GM12878 (cell line): ENCODE data around the gene MESP2. TPM values are rescaled to one million over a fixed set of nuclear protein-coding genes. Genes with fewer than 3 reads are reported as not detected.

Experiments
- ATAC-seq: fragments of 200-7000 bp; cut with Tn5 transposase; 3 replicates; pipeline ENCODE4 v1.9.1; 2020; ENCODE audit warnings: mild to moderate bottlenecking, moderate library complexity
- BruUV-seq: library from RNA; stranded (reverse); fragments of 400-500 nt; replicated peaks from 2 replicates; lab custom pipeline; 2021; lab: Mats Ljungman, UMichigan
- CTCF ChIA-PET: fragments of 300-600 bp; sonication (Branson Sonifier 250); formaldehyde crosslinking; extraction: SDS; loops from one replicate; lab custom pipeline; 2021; ENCODE audit warnings: inconsistent platforms; lab: Yijun Ruan, JAX
- POLR2A ChIA-PET: fragments of 350-600 bp; formaldehyde crosslinking; extraction: SDS; loops from one replicate; lab custom pipeline; 2021; ENCODE audit warnings: inconsistent platforms; lab: Charles Lee
- RAD21 ChIA-PET: fragments of 300-600 bp; sonication (Branson Sonifier 250); formaldehyde crosslinking; loops from one replicate; lab custom pipeline; 2023; ENCODE audit warnings: antibody characterized with exemption; ENCODE audit not compliant: unreplicated experiment; lab: Charles Lee
- SMC1A ChIA-PET: fragments of 300-600 bp; sonication (Branson Sonifier 250); formaldehyde crosslinking; loops from one replicate; lab custom pipeline; 2023; ENCODE audit not compliant: unreplicated experiment, uncharacterized antibody; lab: Charles Lee
- DNase-seq: peaks from one replicate; pipeline ENCODE4 v3.0.0-alpha.2; 2011; ENCODE audit warnings: low read depth, low spot score
- FAIRE-seq: peaks from 3 replicates; lab custom pipeline; 2011; peaks lifted over from hg19 to GRCh38; lab: Jason Lieb, UNC
- H2AFZ ChIP-seq: 2 replicates; pipeline ENCODE4 v1.6.0; 2011; ENCODE audit warnings: low read depth, low read length, control low read depth; ENCODE audit not compliant: control insufficient read depth
- H3K27ac ChIP-seq: 2 replicates; pipeline ENCODE4 v1.5.1; 2011; ENCODE audit warnings: control low read depth; ENCODE audit not compliant: control insufficient read depth, insufficient read depth
- H3K27me3 ChIP-seq, 2 experiments: replicated peaks in 1 of 2; 2 replicates each; pipeline versions ENCODE4 v1.6.0 to v1.6.1; 2011; ENCODE audit warnings: low read length in 1 of 2; ENCODE audit not compliant: control insufficient read depth in 2 of 2, insufficient read depth in 2 of 2
- H3K36me3 ChIP-seq, 2 experiments: 2 replicates each; pipeline ENCODE4 v1.5.1; 2011; ENCODE audit warnings: low read length in 1 of 2; ENCODE audit not compliant: control insufficient read depth in 2 of 2, insufficient read depth in 2 of 2
- H3K4me1 ChIP-seq: 2 replicates; pipeline ENCODE4 v1.6.1; 2011; ENCODE audit warnings: mild to moderate bottlenecking, low read length, moderate library complexity, mixed read lengths; ENCODE audit not compliant: control insufficient read depth, insufficient read depth
- H3K4me2 ChIP-seq: 2 replicates; pipeline ENCODE4 v1.6.0; 2011; ENCODE audit warnings: control low read depth; ENCODE audit not compliant: control insufficient read depth, insufficient read depth
- H3K4me3 ChIP-seq: fragments of 200-600 bp; sonication (generic); 2 replicates; pipeline ENCODE4 v1.5.1; 2016
- H3K79me2 ChIP-seq: 2 replicates; pipeline ENCODE4 v1.6.0; 2011; ENCODE audit warnings: low read length; ENCODE audit not compliant: control insufficient read depth, insufficient read depth
- H3K9ac ChIP-seq: 2 replicates; pipeline ENCODE4 v1.8.0; 2011; ENCODE audit warnings: low read length, control low read depth, mixed read lengths; ENCODE audit not compliant: control insufficient read depth, insufficient read depth
- H3K9me3 ChIP-seq: replicated peaks from 3 replicates; pipeline ENCODE4 v1.5.1; 2011; ENCODE audit warnings: mild to moderate bottlenecking, low read length; ENCODE audit not compliant: control insufficient read depth, insufficient read depth
- H4K20me1 ChIP-seq: 2 replicates; pipeline ENCODE4 v1.6.0; 2011; ENCODE audit not compliant: control insufficient read depth, insufficient read depth
- ASH2L ChIP-seq: fragments of 300-600, 200-600 bp; sonication (generic); IDR thresholded peaks from 2 replicates; pipeline ENCODE4 v1.6.1; 2017; ENCODE audit warnings: low read depth, mild to moderate bottlenecking, borderline replicate concordance
- CBX5 ChIP-seq: sonication (generic); IDR thresholded peaks from 2 replicates; pipeline ENCODE4 v1.6.1; 2016; ENCODE audit warnings: low read depth, moderate library complexity, mild to moderate bottlenecking, inconsistent platforms
- CEBPB ChIP-seq, 2 experiments: fragments of 150-350 bp in 1 of 2; IDR thresholded peaks; 2 replicates each; pipeline ENCODE4 v1.6.1; 2012 to 2014; ENCODE audit warnings: low read depth in 2 of 2, low read length in 2 of 2, borderline replicate concordance in 1 of 2, inconsistent platforms in 1 of 2
- CHD4 ChIP-seq: fragments of 200-600 bp; sonication (generic); IDR thresholded peaks from 2 replicates; pipeline ENCODE4 v1.6.1; 2016; ENCODE audit warnings: mild to moderate bottlenecking
- MEF2A ChIP-seq: IDR thresholded peaks from 2 replicates; pipeline ENCODE4 v1.6.1; 2011; ENCODE audit warnings: low read depth, mild to moderate bottlenecking, low read length, moderate library complexity; ENCODE audit not compliant: insufficient read depth
- NFYA ChIP-seq: IDR thresholded peaks from 2 replicates; pipeline ENCODE4 v1.6.1; 2011; ENCODE audit warnings: low read depth, mild to moderate bottlenecking, low read length, improper control_type of control experiment, borderline replicate concordance
- NR2C2 ChIP-seq: IDR thresholded peaks from 2 replicates; pipeline ENCODE4 v1.6.1; 2011; ENCODE audit warnings: borderline replicate concordance, low read depth; ENCODE audit not compliant: control insufficient read depth, insufficient read length
- NRF1 ChIP-seq: conservative IDR thresholded peaks from 2 replicates; pipeline ENCODE4 v1.6.1; 2011; ENCODE audit warnings: mild to moderate bottlenecking, low read depth, low read length, improper control_type of control experiment
- POLR2A ChIP-seq: IDR thresholded peaks from 2 replicates; pipeline ENCODE4 v1.6.1; 2011; ENCODE audit warnings: low read depth, mild to moderate bottlenecking, low read length
- PRDM15 ChIP-seq: fragments of 450-650 bp; formaldehyde crosslinking; IDR thresholded peaks from 2 replicates; pipeline ENCODE4 v1.4.0; 2020; ENCODE audit warnings: mild to moderate bottlenecking, moderate library complexity
- TBL1XR1 ChIP-seq: IDR thresholded peaks from 2 replicates; pipeline ENCODE4 v1.6.1; 2012; ENCODE audit warnings: low read depth, low read length, improper control_type of control experiment
- ZBTB4 ChIP-seq: fragments of 450-650 bp; formaldehyde crosslinking; IDR thresholded peaks from 2 replicates; pipeline ENCODE4 v1.4.0; 2022; ENCODE audit warnings: mild to moderate bottlenecking, moderate library complexity
- ZSCAN29 ChIP-seq: fragments of 450-650 bp; IDR thresholded peaks from 2 replicates; pipeline ENCODE4 v1.6.1; 2017; ENCODE audit warnings: mild to moderate bottlenecking, moderate library complexity
- WGBS: methylation state at CpG from one replicate; pipeline ENCODE4 v1.1.6; 2016; ENCODE audit warnings: low lambda C conversion rate; ENCODE audit not compliant: insufficient replicate concordance, insufficient coverage; ENCODE audit errors: missing lambda C conversion rate; 5-methylcytosine and 5-hydroxymethylcytosine counted together
- in situ Hi-C: fragments of 300-500 bp; cut with MboI; formaldehyde crosslinking; loops from 9 replicates; pipeline ENCODE4 v1.14.3; 2018; ENCODE audit warnings: mixed read lengths
- intact Hi-C: fragments of 100-400 bp; cut with micrococcal nuclease; formaldehyde crosslinking; loops from one replicate; pipeline ENCODE4 v1.14.2; 2022; ENCODE audit not compliant: unreplicated experiment
- polyA plus RNA-seq, 11 experiments: library from polyadenylated mRNA; depleted of rRNA in 4 of 11; unstranded in 6 of 11; stranded (reverse) in 5 of 11; fragments of >200 nt; fragmentation: Nextera tagmentation in 4 of 11; fragmentation: Illumina TruSeq in 1 of 11; extraction: Ambion mirVana in 4 of 11; extraction: Trizol in 1 of 11; gene quantifications; 1 replicate in 1 of 11; 2 replicates in 10 of 11; pipeline versions ENCODE4 v1.2.1 to v1.2.3, GENCODE V29; 2011 to 2016; ENCODE audit warnings: inconsistent platforms in 2 of 11, missing spikeins in 2 of 11, low read depth in 1 of 11
- total RNA-seq, 4 experiments: library from RNA; depleted of rRNA in 3 of 4; stranded (reverse); fragments of >200 nt in 3 of 4; fragmentation: Illumina TruSeq in 1 of 4; extraction: Trizol in 1 of 4; gene quantifications; 2 replicates each; pipeline versions ENCODE4 v1.2.1 to v1.2.3, GENCODE V29; 2013 to 2021

Gene MESP2
- total and polyA plus RNA-seq, 10 of the 15 experiments (the other 5 are each of a cell fraction or from before 2014, with no cell fraction given), result 0.04 TPM; not detected in 9

- Histone ChIP-seq H3K9me3 (no peaks in the 10 kb centered on the region), H2AFZ (no peak overlapping the region), H3K36me3 (no peaks in the 10 kb centered on the region), H3K79me2 (no peaks in the 10 kb centered on the region), H3K4me2 (no peak overlapping the region), H3K9ac (no peak overlapping the region), H4K20me1 (no peaks in the 10 kb centered on the region), H3K4me3 (no peak overlapping the region), H3K4me1 (no peaks in the 10 kb centered on the region), H3K27ac (no peak overlapping the region), H3K27me3 (no peaks in the 10 kb centered on the region)
- ChIA-PET POLR2A (no interaction called here), RAD21 (interaction anchor here (1.0 to 1.7 kb wide), 2 partner anchors 18 to 132 kb away, joined by 3 to 5 read pairs; no protein-coding TSS in a partner anchor), SMC1A (interaction anchor here (1.3 kb wide), 1 partner anchor 132 kb away, joined by 4 read pairs; no protein-coding TSS in a partner anchor), CTCF (interaction anchor here (1.1 to 4.6 kb wide), 3 partner anchors 10 to 133 kb away, joined by 3 to 113 read pairs (median 23); no protein-coding TSS in a partner anchor)
- no peak for ATAC-seq
- no peak for DNase-seq
- FAIRE-seq, result no peak
- intact Hi-C loops, result loop anchor here (5.0 kb wide), 1 partner anchor 329 kb away; no protein-coding TSS in a partner anchor
- in situ Hi-C loops, result no loop called here
- TF ChIP-seq NR2C2 (no peak), PRDM15 (no peak), NFYA (no peak), ZSCAN29 (no peak), TBL1XR1 (no peak), ASH2L (no peak), ZBTB4 (CRISPR knock-in tag) (no peak), MEF2A (no peak), CBX5 (no peak), CEBPB (IDR thresholded peaks at IDR 0.05; ENCODE audit: borderline replicate concordance in 1 of 2, low read depth in 2 of 2, low read length in 2 of 2) (no peak), NRF1 (no peak), POLR2A (no peak), CHD4 (no peak)
- 32% methylated on average over 8 of the region's 8 CpGs for WGBS
- BruUV-seq, result no TSS peak
These were observed 33.1 kb upstream of the MESP2 start for GRCh38 chr15:89743011-89743410.
